Smooth muscle cell of the coronary artery (primary cell): Measurements from ENCODE around the gene OR8I2. TPM values are rescaled to one million over a fixed set of nuclear protein-coding genes. Genes with fewer than 3 reads are reported as not detected.

Experiments
- total RNA-seq: library from RNA; depleted of rRNA; stranded (reverse); fragments of >200 nt; gene quantifications from 2 replicates; pipeline ENCODE4 v1.2.3, GENCODE V29; 2014; ENCODE audit warnings: low replicate concordance

The OR8I2 gene
- not detected in 2 replicates for total RNA-seq

GRCh38 chr11:56093008-56093407 is at the start of gene OR8I2:
Gene OR8I2, plus strand, starts transcription at chr11:56093308. Its CDS starts 0 bp downstream, at chr11:56093308.

DNA sequence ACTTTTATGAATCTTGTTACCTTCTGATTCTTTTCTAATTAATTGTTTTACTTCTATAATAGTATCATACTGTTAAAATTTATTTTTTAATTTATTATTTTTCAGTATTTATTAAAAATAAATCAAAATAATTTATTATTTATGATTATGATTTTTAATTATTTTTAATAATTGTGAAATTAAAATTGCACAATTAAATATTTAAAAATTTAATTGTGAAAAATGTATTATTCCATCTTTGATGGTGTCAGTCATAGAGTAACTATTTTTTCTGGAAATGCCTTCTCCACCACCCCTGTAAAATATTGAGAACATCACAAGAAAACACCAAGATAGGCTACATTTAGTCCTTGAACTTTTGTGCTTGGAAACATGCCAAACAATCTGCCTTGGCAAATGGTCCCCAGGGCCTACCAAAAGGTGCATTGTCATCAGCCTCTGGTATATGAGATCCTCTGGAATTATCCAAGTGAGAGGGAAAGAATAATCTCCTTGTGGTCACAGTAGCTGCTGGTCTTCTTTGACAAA is 10.2 kb downstream of the OR8I2 start, which contains the start of gene OR8H2:
OR8H2 (plus strand) TSS at position 478 of the 528 bp plus-strand sequence. CDS start 1,356 bp downstream, outside the sequence.

GRCh38 chr11:56122073-56122472 is 29.0 kb downstream of the OR8I2 start, which contains the start of gene OR8H3:
Gene OR8H3, plus strand, starts transcription at chr11:56122373. Its CDS starts 0 bp downstream, at chr11:56122373.

GRCh38 chr11:56140151-56140661 is 47.1 kb downstream of the OR8I2 start, which contains the start of gene OR8J3:
Gene OR8J3, minus strand, starts transcription at chr11:56140201. Its CDS starts 2,483 bp downstream, at chr11:56137718.

Other genes starting within 250 kb of the OR8I2 start
- not detected in 2 replicates for gene TRIM51, start 210.0 kb upstream of the OR8I2 start, total RNA-seq
- gene OR5W2, start 178.7 kb upstream of the OR8I2 start, total RNA-seq, result not detected in 2 replicates
- not detected in 2 replicates for gene OR5I1, start 156.9 kb upstream of the OR8I2 start, total RNA-seq
- gene OR10AG1, start 123.4 kb upstream of the OR8I2 start, total RNA-seq, result not detected in 2 replicates
- not detected in 2 replicates for gene OR5F1, start 98.7 kb upstream of the OR8I2 start, total RNA-seq
- not detected in 2 replicates for gene OR5AS1, start 65.7 kb upstream of the OR8I2 start, total RNA-seq
- gene OR8H2, start 10.4 kb downstream of the OR8I2 start, total RNA-seq, result not detected in 2 replicates
- gene OR8H3, start 29.1 kb downstream of the OR8I2 start, total RNA-seq, result not detected in 2 replicates
- not detected in 2 replicates for gene OR8J3, start 46.9 kb downstream of the OR8I2 start, total RNA-seq
- gene OR8K5, start 67.0 kb downstream of the OR8I2 start, total RNA-seq, result not detected in 2 replicates
- not detected in 2 replicates for gene OR5J2, start 83.3 kb downstream of the OR8I2 start, total RNA-seq
- gene OR5T2, start 140.9 kb downstream of the OR8I2 start, total RNA-seq, result not detected in 2 replicates
- gene OR5T3, start 158.9 kb downstream of the OR8I2 start, total RNA-seq, result not detected in 2 replicates
- gene OR5T1, start 180.8 kb downstream of the OR8I2 start, total RNA-seq, result not detected in 2 replicates
- not detected in 2 replicates for gene OR8H1, start 198.9 kb downstream of the OR8I2 start, total RNA-seq
- gene OR8K3, start 221.8 kb downstream of the OR8I2 start, total RNA-seq, result not detected in 2 replicates